Karpas-422 (cell line): ENCODE measurements around the gene ACVRL1. TPM values are rescaled to one million over a fixed set of nuclear protein-coding genes. Genes with fewer than 3 reads are reported as not detected.

Experiments used
- DNase-seq: peaks from one replicate; pipeline ENCODE4 v3.0.0-alpha.2; 2015
- H2AFZ ChIP-seq: fragments of 200-600 bp; sonication (generic); 2 replicates; pipeline ENCODE4 v1.6.1; 2014; ENCODE audit warnings: antibody characterized with exemption, low read length, mixed read lengths
- H3K27ac ChIP-seq: fragments of 200-600 bp; sonication (generic); 2 replicates; pipeline ENCODE4 v1.5.1; 2014; ENCODE audit warnings: mild to moderate bottlenecking, low read length, moderate library complexity
- H3K27me3 ChIP-seq: fragments of 200-600 bp; sonication (generic); 2 replicates; pipeline ENCODE4 v1.6.1; 2014; ENCODE audit warnings: low read length, mixed read lengths
- H3K36me3 ChIP-seq: fragments of 200-600 bp; sonication (generic); 2 replicates; pipeline ENCODE4 v1.6.1; 2014; ENCODE audit warnings: low read length, mixed read lengths; ENCODE audit not compliant: insufficient read depth
- H3K4me1 ChIP-seq: fragments of 200-600 bp; sonication (generic); 2 replicates; pipeline ENCODE4 v1.6.1; 2014; ENCODE audit warnings: mild to moderate bottlenecking, low read length, mixed read lengths
- H3K4me2 ChIP-seq: fragments of 200-600 bp; sonication (generic); 2 replicates; pipeline ENCODE4 v1.6.1; 2014; ENCODE audit warnings: low read length, low read depth, mild to moderate bottlenecking; ENCODE audit not compliant: poor library complexity, severe bottlenecking
- H3K4me3 ChIP-seq: fragments of 200-600 bp; sonication (generic); 2 replicates; pipeline ENCODE4 v1.5.1; 2014; ENCODE audit warnings: mild to moderate bottlenecking, antibody characterized with exemption, low read length, mixed read lengths
- H3K79me2 ChIP-seq: fragments of 200-600 bp; sonication (generic); 2 replicates; pipeline ENCODE4 v1.6.1; 2014; ENCODE audit warnings: mild to moderate bottlenecking, low read length, mixed read lengths
- H3K9ac ChIP-seq: fragments of 200-600 bp; sonication (generic); 2 replicates; pipeline ENCODE4 v1.6.0; 2014; ENCODE audit warnings: low read length
- H3K9me2 ChIP-seq: fragments of 200-600 bp; sonication (generic), shearing (Covaris generic); replicated peaks from 2 replicates; pipeline ENCODE4 v1.6.0; 2014; ENCODE audit warnings: mild to moderate bottlenecking, low read length, moderate library complexity; ENCODE audit not compliant: insufficient read depth
- H3K9me3 ChIP-seq: fragments of 300-700, 200-600 bp; sonication (generic); 2 replicates; pipeline ENCODE4 v1.6.1; 2014; ENCODE audit warnings: low read length, mixed read lengths
- H4K20me1 ChIP-seq: fragments of 200-600 bp; sonication (generic); 2 replicates; pipeline ENCODE4 v1.6.1; 2014; ENCODE audit warnings: mild to moderate bottlenecking, antibody characterized with exemption, low read length, low read depth; ENCODE audit not compliant: insufficient read depth
- total RNA-seq: library from RNA; depleted of rRNA; stranded (reverse); fragments of >200 nt; shearing (Covaris generic); gene quantifications from 2 replicates; pipeline ENCODE4 v1.2.3, GENCODE V29; 2014; ENCODE audit warnings: low replicate concordance

Gene ACVRL1
- total RNA-seq, 1 experiment from 2014 or later, result not detected

GRCh38 chr12:51866324-51866723, 41.0 kb upstream of the ACVRL1 start:
- H3K27ac ChIP-seq, result no peak overlapping the region
- H4K20me1 ChIP-seq, result no peaks in the 10 kb centered on the region

GRCh38 chr12:51866762-51867161, 40.5 kb upstream of the ACVRL1 start:
- H3K4me3 ChIP-seq, result no peak overlapping the region
- DNase-seq, result no peak
- no peak overlapping the region for H3K9ac ChIP-seq
- H4K20me1 ChIP-seq, result no peaks in the 10 kb centered on the region
- H3K36me3 ChIP-seq, result no peaks in the 10 kb centered on the region
- no peaks in the 10 kb centered on the region for H3K9me3 ChIP-seq
- H2AFZ ChIP-seq, result no peak overlapping the region
- H3K27ac ChIP-seq, result no peak overlapping the region
- no peaks in the 10 kb centered on the region for H3K9me2 ChIP-seq
- H3K4me2 ChIP-seq, result no peak overlapping the region
- no peaks in the 10 kb centered on the region for H3K4me1 ChIP-seq
- H3K27me3 ChIP-seq, result no peaks in the 10 kb centered on the region
- H3K79me2 ChIP-seq, result no peaks in the 10 kb centered on the region

More at GRCh38 chr12:51866324-51866723, 41.0 kb upstream of the ACVRL1 start:
- no peaks in the 10 kb centered on the region for H3K4me1 ChIP-seq
- DNase-seq, result no peak
- H3K79me2 ChIP-seq, result no peaks in the 10 kb centered on the region
- H3K9me3 ChIP-seq, result no peaks in the 10 kb centered on the region
- H3K4me3 ChIP-seq, result no peak overlapping the region
- H3K4me2 ChIP-seq, result no peak overlapping the region
- no peak overlapping the region for H2AFZ ChIP-seq
- H3K27me3 ChIP-seq, result no peaks in the 10 kb centered on the region
- H3K9ac ChIP-seq, result no peak overlapping the region
- no peaks in the 10 kb centered on the region for H3K9me2 ChIP-seq
- H3K36me3 ChIP-seq, result no peaks in the 10 kb centered on the region

- Histone ChIP-seq H3K9ac (no peak overlapping the region), H3K4me2 (no peak overlapping the region), H4K20me1 (no peaks in the 10 kb centered on the region), H3K27me3 (no peaks in the 10 kb centered on the region), H2AFZ (no peak overlapping the region), H3K79me2 (no peaks in the 10 kb centered on the region), H3K9me2 (no peaks in the 10 kb centered on the region), H3K9me3 (no peaks in the 10 kb centered on the region), H3K36me3 (no peaks in the 10 kb centered on the region), H3K4me3 (no peak overlapping the region), H3K27ac (no peak overlapping the region), H3K4me1 (no peaks in the 10 kb centered on the region)
- no peak for DNase-seq
Measured at GRCh38 chr12:51867371-51867770, 39.9 kb upstream of the ACVRL1 start.

DNA sequence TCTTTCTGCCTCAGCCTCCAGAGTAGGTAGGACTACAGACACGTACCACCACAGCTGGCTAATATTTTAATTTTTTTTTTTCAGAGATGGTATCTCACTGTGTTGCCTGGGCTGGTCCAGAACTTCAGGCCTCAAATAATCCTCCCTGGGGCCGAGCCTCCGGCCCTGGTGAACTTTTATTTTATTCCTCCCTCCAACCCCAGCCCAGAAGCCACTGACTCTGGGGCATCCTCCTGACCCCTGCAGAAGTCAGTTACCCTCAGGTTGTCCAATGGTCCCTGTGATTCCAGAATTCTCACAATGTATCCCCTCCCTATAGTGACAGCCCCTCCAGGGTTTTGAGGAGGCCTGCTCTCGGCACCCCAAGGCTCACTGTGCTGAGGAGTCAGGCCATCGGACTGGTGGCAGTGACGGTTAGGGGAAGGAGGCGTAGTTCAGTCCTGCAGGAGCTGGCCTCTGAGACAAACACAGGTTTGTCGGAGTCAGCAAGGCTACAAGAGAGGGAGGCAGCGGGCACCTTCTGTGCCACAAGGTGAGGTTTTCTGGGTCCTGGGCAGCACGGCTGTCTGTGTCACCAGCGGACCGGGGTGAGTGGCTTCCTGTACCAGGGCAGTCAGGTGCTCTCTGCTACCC, 39.4 kb upstream of the ACVRL1 start:
- Histone ChIP-seq H4K20me1 (no peaks in the 10 kb centered on the region), H3K4me1 (no peaks in the 10 kb centered on the region), H3K9me2 (no peaks in the 10 kb centered on the region), H3K27ac (no peak overlapping the region), H3K4me3 (no peak overlapping the region), H3K79me2 (no peaks in the 10 kb centered on the region), H3K27me3 (no peaks in the 10 kb centered on the region), H3K36me3 (no peaks in the 10 kb centered on the region), H3K4me2 (no peak overlapping the region), H2AFZ (no peak overlapping the region), H3K9me3 (no peaks in the 10 kb centered on the region), H3K9ac (no peak overlapping the region)
- DNase-seq, result no peak

GRCh38 chr12:51868821-51869495, 38.3 kb upstream of the ACVRL1 start:
- no peak overlapping the region for H3K27ac ChIP-seq
- DNase-seq, result no peak
- no peaks in the 10 kb centered on the region for H3K27me3 ChIP-seq
- no peaks in the 10 kb centered on the region for H3K4me1 ChIP-seq
- no peaks in the 10 kb centered on the region for H3K9me3 ChIP-seq
- no peaks in the 10 kb centered on the region for H4K20me1 ChIP-seq
- H3K9me2 ChIP-seq, result no peaks in the 10 kb centered on the region
- no peaks in the 10 kb centered on the region for H3K79me2 ChIP-seq
- H3K9ac ChIP-seq, result no peak overlapping the region
- no peak overlapping the region for H3K4me2 ChIP-seq
- no peak overlapping the region for H2AFZ ChIP-seq
- no peak overlapping the region for H3K4me3 ChIP-seq
- H3K36me3 ChIP-seq, result no peaks in the 10 kb centered on the region

DNA sequence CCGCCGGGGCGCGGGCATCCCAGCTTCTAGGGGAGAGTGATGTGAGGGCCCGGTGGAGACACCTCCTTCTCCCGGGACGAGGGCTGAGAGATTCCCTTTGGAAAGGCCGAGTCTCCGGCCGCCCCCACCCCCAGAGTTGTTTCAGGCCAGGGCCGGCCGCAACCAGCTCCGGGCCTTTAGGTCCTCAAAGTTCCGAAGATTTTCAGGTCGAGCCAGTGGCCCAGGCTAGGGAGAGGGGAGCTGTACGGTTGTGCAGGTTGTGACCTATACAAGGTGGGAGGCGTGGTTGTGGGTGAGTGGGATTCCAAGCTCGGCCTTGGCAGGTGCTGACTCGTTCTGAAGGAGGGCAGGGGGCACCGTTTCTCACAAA, 37.8 kb upstream of the ACVRL1 start:
- no peaks in the 10 kb centered on the region for H3K4me1 ChIP-seq
- no peak overlapping the region for H3K4me2 ChIP-seq
- H3K4me3 ChIP-seq, result no peak overlapping the region
- DNase-seq, result no peak
- no peaks in the 10 kb centered on the region for H3K79me2 ChIP-seq
- no peaks in the 10 kb centered on the region for H3K9me3 ChIP-seq
- no peak overlapping the region for H3K9ac ChIP-seq
- H3K27ac ChIP-seq, result no peak overlapping the region
- H3K36me3 ChIP-seq, result no peaks in the 10 kb centered on the region
- no peak overlapping the region for H2AFZ ChIP-seq
- H4K20me1 ChIP-seq, result no peaks in the 10 kb centered on the region
- no peaks in the 10 kb centered on the region for H3K9me2 ChIP-seq
- no peaks in the 10 kb centered on the region for H3K27me3 ChIP-seq

DNA sequence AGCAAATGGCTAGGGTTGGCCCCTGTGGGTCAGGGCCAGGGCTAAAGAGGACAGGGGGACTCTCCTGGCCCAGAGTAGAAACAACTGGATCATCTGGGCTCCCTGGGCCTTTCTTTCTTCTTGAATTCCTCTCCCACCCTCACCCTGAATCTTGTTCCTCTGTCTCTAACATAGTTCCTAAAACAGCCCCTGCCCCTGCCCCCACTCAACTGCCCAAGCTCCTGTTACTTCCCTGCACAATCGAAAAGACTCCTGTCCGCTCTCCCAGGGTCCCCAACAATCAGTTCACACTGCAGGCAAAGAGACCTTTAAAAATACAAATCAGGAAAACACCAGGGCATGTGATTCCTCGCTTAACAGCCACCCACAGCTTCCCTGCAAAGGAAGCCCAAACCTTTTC, 37.4 kb upstream of the ACVRL1 start:
- H3K9me3 ChIP-seq, result no peaks in the 10 kb centered on the region
- H3K36me3 ChIP-seq, result no peaks in the 10 kb centered on the region
- H3K79me2 ChIP-seq, result no peaks in the 10 kb centered on the region
- H3K4me3 ChIP-seq, result no peak overlapping the region
- H2AFZ ChIP-seq, result no peak overlapping the region
- DNase-seq, result no peak
- H3K4me1 ChIP-seq, result no peaks in the 10 kb centered on the region
- no peak overlapping the region for H3K27ac ChIP-seq
- no peak overlapping the region for H3K9ac ChIP-seq
- no peaks in the 10 kb centered on the region for H3K9me2 ChIP-seq
- no peaks in the 10 kb centered on the region for H4K20me1 ChIP-seq
- H3K4me2 ChIP-seq, result no peak overlapping the region
- no peaks in the 10 kb centered on the region for H3K27me3 ChIP-seq

GRCh38 chr12:51870504-51870903, 36.8 kb upstream of the ACVRL1 start:
- H3K27me3 ChIP-seq, result no peaks in the 10 kb centered on the region
- no peak for DNase-seq

More at GRCh38 chr12:51870504-51870903, 36.8 kb upstream of the ACVRL1 start:
- no peak overlapping the region for H3K27ac ChIP-seq
- no peaks in the 10 kb centered on the region for H4K20me1 ChIP-seq
- H3K36me3 ChIP-seq, result no peaks in the 10 kb centered on the region
- H3K9ac ChIP-seq, result no peak overlapping the region
- no peaks in the 10 kb centered on the region for H3K9me3 ChIP-seq
- H3K4me1 ChIP-seq, result no peaks in the 10 kb centered on the region
- H2AFZ ChIP-seq, result no peak overlapping the region
- H3K4me3 ChIP-seq, result no peak overlapping the region
- H3K9me2 ChIP-seq, result no peaks in the 10 kb centered on the region
- H3K79me2 ChIP-seq, result no peaks in the 10 kb centered on the region
- no peak overlapping the region for H3K4me2 ChIP-seq
